ENCODE measurements around the gene HOXA5.

GRCh38 chr7:27145914-27146412 lies 2.5 kb upstream of the HOXA5 start:
- TF ChIP-seq CTCF (IDR thresholded peaks at IDR 0.05) (no peak), POLR2A (IDR thresholded peaks at IDR 0.05) (no peak)
